HepG2 (cell line): ENCODE results near the gene SLC35G2. TPM values are rescaled to one million over a fixed set of nuclear protein-coding genes. Genes with fewer than 3 reads are reported as not detected.
A peak's percentile ranks its signal among the peaks of the same experiment; 100 is the strongest.

Experiments
- MYPOP ChIP-seq: sonication (generic); formaldehyde crosslinking; IDR thresholded peaks from 2 replicates; pipeline ENCODE4 v1.8.1; 2023; ENCODE audit warnings: mild to moderate bottlenecking, moderate library complexity, missing genetic modification reagents
- MZF1 ChIP-seq: sonication (generic); formaldehyde crosslinking; IDR thresholded peaks from 2 replicates; pipeline ENCODE4 v1.8.1; 2023; ENCODE audit warnings: mild to moderate bottlenecking, missing genetic modification reagents, borderline replicate concordance
- SRF ChIP-seq: IDR thresholded peaks from 2 replicates; pipeline ENCODE4 v1.6.1; 2011; ENCODE audit warnings: mild to moderate bottlenecking, low read depth, low read length, moderate library complexity
- ZNF260 ChIP-seq: sonication (generic); formaldehyde crosslinking; IDR thresholded peaks from 2 replicates; pipeline ENCODE4 v1.4.0; 2020; ENCODE audit warnings: missing genetic modification reagents, low read depth, mild to moderate bottlenecking, borderline replicate concordance
- ZNF331 ChIP-seq: sonication (generic); formaldehyde crosslinking; IDR thresholded peaks from 2 replicates; pipeline ENCODE4 v1.4.0; 2020; ENCODE audit warnings: missing genetic modification reagents
- ZNF407 ChIP-seq: sonication (generic); formaldehyde crosslinking; IDR thresholded peaks from one replicate; pipeline ENCODE4 v1.5.1; 2020; ENCODE audit warnings: mild to moderate bottlenecking, missing genetic modification reagents; ENCODE audit errors: not compliant biosample characterization
- ZSCAN25 ChIP-seq: sonication (generic); formaldehyde crosslinking; IDR thresholded peaks from 2 replicates; pipeline ENCODE4 v1.8.0; 2022; ENCODE audit warnings: mild to moderate bottlenecking, missing genetic modification reagents
- polyA plus RNA-seq, 8 experiments: library from polyadenylated mRNA; depleted of rRNA in 3 of 8; stranded (reverse) in 7 of 8; unstranded in 1 of 8; fragments of >200 nt; fragmentation: Illumina TruSeq in 4 of 8; extraction: Trizol in 4 of 8; gene quantifications; 2 replicates each; pipeline versions ENCODE4 v1.2.1 to v1.2.3, GENCODE V29; 2011 to 2016; ENCODE audit warnings: low read depth in 4 of 8, missing spikeins in 1 of 8, mixed read lengths in 1 of 8; ENCODE audit not compliant: insufficient read depth in 1 of 8
- total RNA-seq, 5 experiments: library from RNA; depleted of rRNA; stranded (reverse); fragments of >200 nt; fragmentation: Illumina TruSeq; extraction: Trizol; gene quantifications; 2 replicates each; pipeline ENCODE4 v1.2.3, GENCODE V29; 2016; ENCODE audit warnings: low read depth in 1 of 5
- TF ChIP-seq, protein P1 (sequence below): sonication (generic); formaldehyde crosslinking; conservative IDR thresholded peaks from 2 replicates; pipeline ENCODE4 v1.4.0; 2020; ENCODE audit warnings: mild to moderate bottlenecking, missing genetic modification reagents, moderate library complexity
- TF ChIP-seq, protein P2 (sequence below): sonication (generic); formaldehyde crosslinking; IDR thresholded peaks from 2 replicates; pipeline ENCODE4 v1.4.0; 2020; ENCODE audit warnings: mild to moderate bottlenecking, low read depth, missing genetic modification reagents
- TF ChIP-seq, protein P3 (sequence below): sonication (generic); formaldehyde crosslinking; IDR thresholded peaks from 2 replicates; pipeline ENCODE4 v1.4.0; 2020; ENCODE audit warnings: missing genetic modification reagents

The SLC35G2 gene
- total and polyA plus RNA-seq, 2 of the 13 experiments (the other 11 are each of a cell fraction or from before 2014, with no cell fraction given): 7.6 to 10.3 TPM

GRCh38 chr3:136819731-136820679, 1.1 kb downstream of the SLC35G2 start (continued):
- TF ChIP-seq ZNF407 (CRISPR knock-in tag) (no peak), MYPOP (CRISPR knock-in tag) (no peak; the same call in 1 of the 2 replicates), MZF1 (CRISPR knock-in tag) (no peak), SRF (no peak), ZNF260 (CRISPR knock-in tag) (no peak), ZSCAN25 (no peak), ZNF331 (CRISPR knock-in tag) (peak; percentile 57; the same call in 1 of the 2 replicates)
- TF ChIP-seq, protein P1, sequence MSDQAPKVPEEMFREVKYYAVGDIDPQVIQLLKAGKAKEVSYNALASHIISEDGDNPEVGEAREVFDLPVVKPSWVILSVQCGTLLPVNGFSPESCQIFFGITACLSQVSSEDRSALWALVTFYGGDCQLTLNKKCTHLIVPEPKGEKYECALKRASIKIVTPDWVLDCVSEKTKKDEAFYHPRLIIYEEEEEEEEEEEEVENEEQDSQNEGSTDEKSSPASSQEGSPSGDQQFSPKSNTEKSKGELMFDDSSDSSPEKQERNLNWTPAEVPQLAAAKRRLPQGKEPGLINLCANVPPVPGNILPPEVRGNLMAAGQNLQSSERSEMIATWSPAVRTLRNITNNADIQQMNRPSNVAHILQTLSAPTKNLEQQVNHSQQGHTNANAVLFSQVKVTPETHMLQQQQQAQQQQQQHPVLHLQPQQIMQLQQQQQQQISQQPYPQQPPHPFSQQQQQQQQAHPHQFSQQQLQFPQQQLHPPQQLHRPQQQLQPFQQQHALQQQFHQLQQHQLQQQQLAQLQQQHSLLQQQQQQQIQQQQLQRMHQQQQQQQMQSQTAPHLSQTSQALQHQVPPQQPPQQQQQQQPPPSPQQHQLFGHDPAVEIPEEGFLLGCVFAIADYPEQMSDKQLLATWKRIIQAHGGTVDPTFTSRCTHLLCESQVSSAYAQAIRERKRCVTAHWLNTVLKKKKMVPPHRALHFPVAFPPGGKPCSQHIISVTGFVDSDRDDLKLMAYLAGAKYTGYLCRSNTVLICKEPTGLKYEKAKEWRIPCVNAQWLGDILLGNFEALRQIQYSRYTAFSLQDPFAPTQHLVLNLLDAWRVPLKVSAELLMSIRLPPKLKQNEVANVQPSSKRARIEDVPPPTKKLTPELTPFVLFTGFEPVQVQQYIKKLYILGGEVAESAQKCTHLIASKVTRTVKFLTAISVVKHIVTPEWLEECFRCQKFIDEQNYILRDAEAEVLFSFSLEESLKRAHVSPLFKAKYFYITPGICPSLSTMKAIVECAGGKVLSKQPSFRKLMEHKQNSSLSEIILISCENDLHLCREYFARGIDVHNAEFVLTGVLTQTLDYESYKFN (CRISPR knock-in tag): no peak
- TF ChIP-seq, protein P2, sequence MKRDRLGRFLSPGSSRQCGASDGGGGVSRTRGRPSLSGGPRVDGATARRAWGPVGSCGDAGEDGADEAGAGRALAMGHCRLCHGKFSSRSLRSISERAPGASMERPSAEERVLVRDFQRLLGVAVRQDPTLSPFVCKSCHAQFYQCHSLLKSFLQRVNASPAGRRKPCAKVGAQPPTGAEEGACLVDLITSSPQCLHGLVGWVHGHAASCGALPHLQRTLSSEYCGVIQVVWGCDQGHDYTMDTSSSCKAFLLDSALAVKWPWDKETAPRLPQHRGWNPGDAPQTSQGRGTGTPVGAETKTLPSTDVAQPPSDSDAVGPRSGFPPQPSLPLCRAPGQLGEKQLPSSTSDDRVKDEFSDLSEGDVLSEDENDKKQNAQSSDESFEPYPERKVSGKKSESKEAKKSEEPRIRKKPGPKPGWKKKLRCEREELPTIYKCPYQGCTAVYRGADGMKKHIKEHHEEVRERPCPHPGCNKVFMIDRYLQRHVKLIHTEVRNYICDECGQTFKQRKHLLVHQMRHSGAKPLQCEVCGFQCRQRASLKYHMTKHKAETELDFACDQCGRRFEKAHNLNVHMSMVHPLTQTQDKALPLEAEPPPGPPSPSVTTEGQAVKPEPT (CRISPR knock-in tag): peak; percentile 79; the same call in 1 of the 2 replicates
- TF ChIP-seq, protein P3, sequence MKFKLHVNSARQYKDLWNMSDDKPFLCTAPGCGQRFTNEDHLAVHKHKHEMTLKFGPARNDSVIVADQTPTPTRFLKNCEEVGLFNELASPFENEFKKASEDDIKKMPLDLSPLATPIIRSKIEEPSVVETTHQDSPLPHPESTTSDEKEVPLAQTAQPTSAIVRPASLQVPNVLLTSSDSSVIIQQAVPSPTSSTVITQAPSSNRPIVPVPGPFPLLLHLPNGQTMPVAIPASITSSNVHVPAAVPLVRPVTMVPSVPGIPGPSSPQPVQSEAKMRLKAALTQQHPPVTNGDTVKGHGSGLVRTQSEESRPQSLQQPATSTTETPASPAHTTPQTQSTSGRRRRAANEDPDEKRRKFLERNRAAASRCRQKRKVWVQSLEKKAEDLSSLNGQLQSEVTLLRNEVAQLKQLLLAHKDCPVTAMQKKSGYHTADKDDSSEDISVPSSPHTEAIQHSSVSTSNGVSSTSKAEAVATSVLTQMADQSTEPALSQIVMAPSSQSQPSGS (CRISPR knock-in tag): 0 out of 2 replicates have a peak, but pooled peaks have one; percentile 45
